HepG2 (cell line): Measurements from ENCODE around the gene ARMH4. TPM values are rescaled to one million over a fixed set of nuclear protein-coding genes. Genes with fewer than 3 reads are reported as not detected.

Experiments
- AHDC1 ChIP-seq: sonication (generic); formaldehyde crosslinking; IDR thresholded peaks from 2 replicates; pipeline ENCODE4 v1.5.1; 2020; ENCODE audit warnings: mild to moderate bottlenecking, missing genetic modification reagents, borderline replicate concordance
- ATF6 ChIP-seq: sonication (generic); formaldehyde crosslinking; conservative IDR thresholded peaks from 2 replicates; pipeline ENCODE4 v1.4.0; 2020; ENCODE audit warnings: missing genetic modification reagents
- ATF7-NPFF ChIP-seq: sonication (generic); formaldehyde crosslinking; IDR thresholded peaks from 2 replicates; pipeline ENCODE4 v1.8.1; 2023; ENCODE audit warnings: mild to moderate bottlenecking, low read depth, missing genetic modification reagents, moderate library complexity
- BCL6 ChIP-seq: IDR thresholded peaks from 2 replicates; pipeline ENCODE4 v1.6.1; 2016; ENCODE audit warnings: missing genetic modification reagents, missing compliant biosample characterization
- KDM2A ChIP-seq: sonication (generic); formaldehyde crosslinking; IDR thresholded peaks from 2 replicates; pipeline ENCODE4 v1.4.0; 2020; ENCODE audit warnings: low read depth, missing genetic modification reagents, borderline replicate concordance
- MYC ChIP-seq: sonication (generic); formaldehyde crosslinking; IDR thresholded peaks from 2 replicates; pipeline ENCODE4 v1.9.0; 2021; ENCODE audit warnings: missing genetic modification reagents, borderline replicate concordance
- NFE2L2 ChIP-seq: fragments of 150-350 bp; IDR thresholded peaks from 2 replicates; pipeline ENCODE4 v1.6.1; 2014; ENCODE audit warnings: low read length
- NR2C2 ChIP-seq: sonication (generic); formaldehyde crosslinking; IDR thresholded peaks from 2 replicates; pipeline ENCODE4 v1.4.0; 2020; ENCODE audit warnings: missing genetic modification reagents, mild to moderate bottlenecking, moderate library complexity, borderline replicate concordance
- PATZ1 ChIP-seq: sonication (generic); formaldehyde crosslinking; IDR thresholded peaks from 2 replicates; pipeline ENCODE4 v1.4.0; 2020; ENCODE audit warnings: missing genetic modification reagents
- SIN3B ChIP-seq: fragments of 150-350 bp; IDR thresholded peaks from 2 replicates; pipeline ENCODE4 v1.6.1; 2014; ENCODE audit warnings: low read length
- TFDP1 ChIP-seq: IDR thresholded peaks from 2 replicates; pipeline ENCODE4 v1.6.1; 2016; ENCODE audit warnings: missing compliant biosample characterization, missing genetic modification reagents, borderline replicate concordance
- USF2 ChIP-seq, 2 experiments: sonication (generic) in 1 of 2; formaldehyde crosslinking in 1 of 2; IDR thresholded peaks; 2 replicates each; pipeline versions ENCODE4 v1.5.1 to v1.6.1; 2011 to 2020; ENCODE audit warnings: borderline replicate concordance in 1 of 2, low read depth in 1 of 2, low read length in 1 of 2, mild to moderate bottlenecking in 1 of 2, missing genetic modification reagents in 1 of 2, moderate library complexity in 1 of 2
- ZNF34 ChIP-seq: sonication (generic); formaldehyde crosslinking; IDR thresholded peaks from 2 replicates; pipeline ENCODE4 v1.4.0; 2020; ENCODE audit warnings: mild to moderate bottlenecking, missing genetic modification reagents, borderline replicate concordance
- ZNF496 ChIP-seq: sonication (generic); formaldehyde crosslinking; IDR thresholded peaks from 2 replicates; pipeline ENCODE4 v1.8.1; 2023; ENCODE audit warnings: mild to moderate bottlenecking, moderate library complexity, missing genetic modification reagents; ENCODE audit not compliant: insufficient replicate concordance
- polyA plus RNA-seq, 8 experiments: library from polyadenylated mRNA; depleted of rRNA in 3 of 8; stranded (reverse) in 7 of 8; unstranded in 1 of 8; fragments of >200 nt; fragmentation: Illumina TruSeq in 4 of 8; extraction: Trizol in 4 of 8; gene quantifications; 2 replicates each; pipeline versions ENCODE4 v1.2.1 to v1.2.3, GENCODE V29; 2011 to 2016; ENCODE audit warnings: low read depth in 4 of 8, missing spikeins in 1 of 8, mixed read lengths in 1 of 8; ENCODE audit not compliant: insufficient read depth in 1 of 8
- total RNA-seq, 5 experiments: library from RNA; depleted of rRNA; stranded (reverse); fragments of >200 nt; fragmentation: Illumina TruSeq; extraction: Trizol; gene quantifications; 2 replicates each; pipeline ENCODE4 v1.2.3, GENCODE V29; 2016; ENCODE audit warnings: low read depth in 1 of 5

The ARMH4 gene
- total and polyA plus RNA-seq, 2 of the 13 experiments (the other 11 are each of a cell fraction or from before 2014, with no cell fraction given): 0.02 to 0.18 TPM

GRCh38 chr14:58199726-58200479 lies 47.9 kb upstream of the ARMH4 start, which contains the start of gene ACTR10 (continued):
- TF ChIP-seq ATF6 (CRISPR knock-in tag) (no peak), ZNF496 (no peak), ATF7-NPFF (CRISPR knock-in tag) (no peak), USF2 (IDR thresholded peaks at IDR 0.05; ENCODE audit: low read depth, low read length) (no peak), USF2 (CRISPR knock-in tag; IDR thresholded peaks at IDR 0.05; ENCODE audit: borderline replicate concordance) (no peak), TFDP1 (CRISPR knock-in tag) (peak; percentile 56; the same call in 1 of the 2 replicates), SIN3B (no peak), KDM2A (CRISPR knock-in tag) (peak; percentile 71), BCL6 (CRISPR knock-in tag) (no peak), PATZ1 (peak; percentile 58), AHDC1 (CRISPR knock-in tag) (no peak), ZNF34 (no peak), NFE2L2 (no peak), MYC (CRISPR knock-in tag) (peak; percentile 56; the same call in 1 of the 2 replicates), NR2C2 (no peak)
